PC-9 (cell line): ENCODE data around the gene SNX25.

Experiments used
- EZH2 ChIP-seq: fragments of 200-600 bp; sonication (generic); IDR thresholded peaks from 2 replicates; pipeline ENCODE4 v1.8.0; 2017; ENCODE audit warnings: antibody characterized with exemption, low read depth
- TF ChIP-seq, protein P1 (sequence below): fragments of 200-600 bp; sonication (generic); conservative IDR thresholded peaks from 2 replicates; pipeline ENCODE4 v1.6.1; 2017; ENCODE audit warnings: mixed run types, antibody characterized with exemption, mild to moderate bottlenecking, moderate library complexity

GRCh38 chr4:185246453-185246852 is 37.1 kb downstream of the SNX25 start:
- TF ChIP-seq, protein P1, sequence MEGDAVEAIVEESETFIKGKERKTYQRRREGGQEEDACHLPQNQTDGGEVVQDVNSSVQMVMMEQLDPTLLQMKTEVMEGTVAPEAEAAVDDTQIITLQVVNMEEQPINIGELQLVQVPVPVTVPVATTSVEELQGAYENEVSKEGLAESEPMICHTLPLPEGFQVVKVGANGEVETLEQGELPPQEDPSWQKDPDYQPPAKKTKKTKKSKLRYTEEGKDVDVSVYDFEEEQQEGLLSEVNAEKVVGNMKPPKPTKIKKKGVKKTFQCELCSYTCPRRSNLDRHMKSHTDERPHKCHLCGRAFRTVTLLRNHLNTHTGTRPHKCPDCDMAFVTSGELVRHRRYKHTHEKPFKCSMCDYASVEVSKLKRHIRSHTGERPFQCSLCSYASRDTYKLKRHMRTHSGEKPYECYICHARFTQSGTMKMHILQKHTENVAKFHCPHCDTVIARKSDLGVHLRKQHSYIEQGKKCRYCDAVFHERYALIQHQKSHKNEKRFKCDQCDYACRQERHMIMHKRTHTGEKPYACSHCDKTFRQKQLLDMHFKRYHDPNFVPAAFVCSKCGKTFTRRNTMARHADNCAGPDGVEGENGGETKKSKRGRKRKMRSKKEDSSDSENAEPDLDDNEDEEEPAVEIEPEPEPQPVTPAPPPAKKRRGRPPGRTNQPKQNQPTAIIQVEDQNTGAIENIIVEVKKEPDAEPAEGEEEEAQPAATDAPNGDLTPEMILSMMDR = no peak
- no peak for TF ChIP-seq EZH2
